Coronary artery (tissue), 2 donors: Measurements from ENCODE around the gene MAEA.

Source experiments
- DNase-seq: peaks from one replicate; pipeline ENCODE4 v3.0.0-alpha.2; 2017; ENCODE audit warnings: low spot score
- H3K27ac ChIP-seq, 2 donors: fragments of 200-600 bp; sonication (generic); one replicate each; pipeline ENCODE4 v1.5.1; 2016 to 2019
- H3K4me3 ChIP-seq: fragments of 200-600 bp; sonication (generic); 2 replicates; pipeline ENCODE4 v1.5.1; 2016; ENCODE audit warnings: mild to moderate bottlenecking, moderate library complexity
- TF ChIP-seq, protein P1 (sequence below): fragments of 200-600 bp; sonication (generic); IDR thresholded peaks from one replicate; pipeline ENCODE4 v1.5.1; 2019; ENCODE audit warnings: antibody characterized with exemption

The MAEA gene

DNA sequence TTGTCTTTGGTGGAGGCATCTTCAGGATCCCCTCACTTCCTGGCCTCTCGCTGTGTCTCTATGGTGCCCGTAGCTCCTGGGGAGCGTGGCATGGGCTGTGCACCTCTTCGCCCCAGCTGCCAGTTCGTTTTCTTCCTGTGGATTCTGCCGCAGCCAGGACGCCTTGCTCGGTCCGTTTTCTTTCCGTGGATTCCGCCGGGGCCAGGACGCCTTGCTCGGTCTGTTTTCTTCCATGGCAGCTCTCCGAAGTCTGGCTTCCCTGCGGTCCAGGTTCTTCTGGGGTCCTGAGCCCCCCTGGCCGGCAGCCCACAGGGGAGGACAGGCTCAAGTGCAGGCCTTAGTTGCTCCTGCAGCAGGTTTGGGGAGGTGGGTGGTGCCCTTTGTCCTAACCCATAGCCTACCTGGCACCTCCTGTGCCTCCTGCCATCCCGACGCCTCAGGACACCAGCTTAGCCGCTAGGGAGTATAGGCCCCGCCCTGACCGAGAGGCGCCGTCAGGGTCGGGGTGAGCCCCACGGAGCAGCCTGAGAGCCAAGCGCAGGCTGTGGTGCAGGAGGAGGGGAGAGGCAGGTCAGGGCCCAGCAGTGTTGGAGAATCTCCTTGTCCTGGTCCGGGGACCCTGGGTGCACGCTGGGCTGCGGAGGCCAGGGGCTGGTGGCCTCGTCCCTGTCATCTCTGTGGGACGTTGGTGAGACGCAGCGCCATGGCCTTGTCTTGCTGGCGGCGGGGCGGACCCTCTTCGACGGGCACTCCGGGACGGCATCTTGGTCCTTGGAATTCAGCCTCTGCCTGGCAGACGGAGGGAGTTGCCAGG lies 84.4 kb downstream of the MAEA start:
- no peak overlapping the region for H3K27ac ChIP-seq
- DNase-seq: no peak
- TF ChIP-seq, protein P1, sequence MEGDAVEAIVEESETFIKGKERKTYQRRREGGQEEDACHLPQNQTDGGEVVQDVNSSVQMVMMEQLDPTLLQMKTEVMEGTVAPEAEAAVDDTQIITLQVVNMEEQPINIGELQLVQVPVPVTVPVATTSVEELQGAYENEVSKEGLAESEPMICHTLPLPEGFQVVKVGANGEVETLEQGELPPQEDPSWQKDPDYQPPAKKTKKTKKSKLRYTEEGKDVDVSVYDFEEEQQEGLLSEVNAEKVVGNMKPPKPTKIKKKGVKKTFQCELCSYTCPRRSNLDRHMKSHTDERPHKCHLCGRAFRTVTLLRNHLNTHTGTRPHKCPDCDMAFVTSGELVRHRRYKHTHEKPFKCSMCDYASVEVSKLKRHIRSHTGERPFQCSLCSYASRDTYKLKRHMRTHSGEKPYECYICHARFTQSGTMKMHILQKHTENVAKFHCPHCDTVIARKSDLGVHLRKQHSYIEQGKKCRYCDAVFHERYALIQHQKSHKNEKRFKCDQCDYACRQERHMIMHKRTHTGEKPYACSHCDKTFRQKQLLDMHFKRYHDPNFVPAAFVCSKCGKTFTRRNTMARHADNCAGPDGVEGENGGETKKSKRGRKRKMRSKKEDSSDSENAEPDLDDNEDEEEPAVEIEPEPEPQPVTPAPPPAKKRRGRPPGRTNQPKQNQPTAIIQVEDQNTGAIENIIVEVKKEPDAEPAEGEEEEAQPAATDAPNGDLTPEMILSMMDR: no peak
- H3K4me3 ChIP-seq: no peak overlapping the region

GRCh38 chr4:1374706-1375045 lies 85.0 kb downstream of the MAEA start:
- no peak for DNase-seq
- no peak overlapping the region for H3K4me3 ChIP-seq
- no peak overlapping the region for H3K27ac ChIP-seq
- TF ChIP-seq, protein P1: no peak

- H3K27ac ChIP-seq: no peak overlapping the region
- DNase-seq: no peak
- TF ChIP-seq, protein P1: no peak
- no peak overlapping the region for H3K4me3 ChIP-seq
These were observed 85.5 kb downstream of the MAEA start for GRCh38 chr4:1375051-1375721.

DNA sequence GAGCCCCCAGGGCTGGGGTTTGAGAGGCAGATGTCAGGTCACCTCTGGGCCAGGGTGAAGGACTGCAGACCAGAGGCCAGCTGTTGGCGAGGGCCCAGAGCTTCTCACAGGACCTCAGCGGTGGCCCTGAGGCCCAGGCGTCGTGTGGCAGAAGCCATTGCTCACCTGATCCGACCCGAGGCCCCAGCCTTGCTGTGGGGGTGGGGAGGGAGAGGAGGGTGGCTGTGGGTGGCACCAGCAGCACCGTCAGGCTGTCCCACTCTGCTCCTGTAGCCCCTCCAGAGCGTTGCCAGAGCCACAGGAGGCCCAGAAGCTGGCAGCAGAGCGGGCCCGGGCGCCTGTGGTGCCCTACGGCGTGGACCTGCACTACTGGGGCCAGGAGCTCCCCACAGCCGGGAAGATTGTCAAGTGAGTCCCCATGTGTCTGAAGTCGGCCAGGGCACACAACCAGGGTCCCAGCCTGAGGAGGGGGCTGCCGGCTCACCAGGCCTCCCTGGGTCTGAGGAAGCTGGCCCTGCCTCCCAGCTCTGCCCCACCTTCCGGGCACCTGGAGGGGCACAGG lies 86.2 kb downstream of the MAEA start:
- H3K27ac ChIP-seq: no peak overlapping the region
- no peak for DNase-seq
- H3K4me3 ChIP-seq: no peak overlapping the region
- TF ChIP-seq, protein P1: no peak

DNA sequence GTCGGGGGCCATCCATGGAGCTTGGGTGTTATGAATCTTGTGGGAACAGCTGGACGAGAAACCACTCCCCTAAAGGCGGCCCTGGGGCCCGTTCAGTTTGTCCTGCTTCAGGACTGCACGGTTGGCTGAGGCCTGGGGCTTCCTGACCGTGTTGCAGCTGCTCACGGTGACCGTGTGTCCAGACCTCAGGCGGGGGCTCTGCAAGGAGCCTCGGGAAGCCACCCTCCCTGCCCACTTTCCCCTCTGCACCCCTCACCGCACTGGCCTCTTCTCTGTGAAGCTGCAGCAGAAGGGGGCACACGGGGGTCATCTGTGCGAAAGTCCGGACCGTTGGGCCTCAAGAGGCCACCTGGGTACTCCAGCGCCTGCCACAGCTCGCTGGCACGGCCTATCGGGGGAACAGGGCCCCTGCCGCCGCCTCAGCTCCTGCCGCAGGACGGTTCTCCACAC lies 86.7 kb downstream of the MAEA start:
- TF ChIP-seq, protein P1: no peak
- DNase-seq: no peak
- Histone ChIP-seq H3K4me3 (no peak overlapping the region), H3K27ac (no peak overlapping the region)

DNA sequence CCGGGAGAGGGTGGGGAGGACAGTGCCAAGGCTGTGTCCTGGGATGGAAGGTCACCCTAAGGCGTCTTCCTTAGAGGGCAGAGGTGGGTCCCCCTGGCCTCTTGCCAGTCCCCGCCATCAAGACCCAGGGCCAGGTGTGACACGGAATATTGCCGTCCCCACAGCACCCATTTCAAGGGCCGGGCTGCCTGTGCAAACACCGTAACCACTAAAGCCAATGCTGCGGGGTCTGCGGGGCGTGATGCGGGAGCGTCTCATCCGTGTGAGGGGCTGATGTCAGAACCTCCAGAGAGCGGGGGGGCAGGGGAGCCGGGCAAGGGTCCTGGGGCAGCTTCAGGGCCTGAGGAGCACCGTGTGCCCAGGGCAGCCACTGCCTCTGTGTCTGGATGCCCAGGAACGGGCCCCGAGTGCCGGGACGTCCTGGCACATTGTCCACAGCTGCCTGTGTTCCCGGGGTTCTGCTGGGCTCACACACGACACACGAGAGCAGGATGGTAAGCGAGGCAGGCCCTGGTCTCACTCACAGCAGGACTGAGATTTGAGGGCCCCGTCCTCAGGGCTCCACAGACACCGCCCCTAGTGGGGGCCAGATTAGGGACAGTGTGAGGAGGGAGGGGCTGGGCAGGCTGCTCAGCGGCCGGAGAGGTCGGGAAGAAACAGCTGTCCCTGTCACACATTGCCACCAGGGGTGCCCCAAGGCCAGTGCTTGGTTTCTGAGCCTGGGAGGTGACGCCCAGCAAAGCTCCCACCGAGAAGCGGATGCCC lies 87.3 kb downstream of the MAEA start:
- no peak overlapping the region for H3K4me3 ChIP-seq
- DNase-seq: no peak
- H3K27ac ChIP-seq: no peak overlapping the region

More for the DNA sequence above, 87.3 kb downstream of the MAEA start:
- TF ChIP-seq, protein P1: no peak
